HCT116 (cell line): ENCODE measurements around the gene C4BPB.

Experiments used
- JUND ChIP-seq: IDR thresholded peaks from 2 replicates; pipeline ENCODE4 v1.6.1; 2012
- MAX ChIP-seq: IDR thresholded peaks from 2 replicates; pipeline ENCODE4 v1.6.1; 2012
- POLR2A ChIP-seq: IDR thresholded peaks from 2 replicates; pipeline ENCODE4 v1.7.0; 2011; ENCODE audit warnings: borderline replicate concordance; ENCODE audit not compliant: insufficient read depth, insufficient read length; ENCODE audit errors: extremely low read depth
- SIN3A ChIP-seq: IDR thresholded peaks from 2 replicates; pipeline ENCODE4 v1.6.1; 2012; ENCODE audit warnings: low read depth
- ZNF274 ChIP-seq: fragments of 200-500 bp; sonication (Bioruptor generic); IDR thresholded peaks from 2 replicates; pipeline ENCODE4 v1.6.1; 2014; ENCODE audit warnings: mild to moderate bottlenecking, low read depth, low read length, inconsistent platforms
- TF ChIP-seq, protein P1 (sequence below): IDR thresholded peaks from 2 replicates; pipeline ENCODE4 v1.6.1; 2012
- TF ChIP-seq, protein P2 (sequence below), 3 experiments: fragments of 200-600 bp in 1 of 3; sonication (generic) in 1 of 3; IDR thresholded peaks in 2 of 3; conservative IDR thresholded peaks in 1 of 3; 2 replicates each; pipeline ENCODE4 v1.5.1; 2012 to 2017; ENCODE audit warnings: low read depth in 2 of 3, low read length in 2 of 3, antibody characterized with exemption in 1 of 3, borderline replicate concordance in 1 of 3, control low read depth in 1 of 3, mild to moderate bottlenecking in 1 of 3, mixed read lengths in 1 of 3, mixed run types in 1 of 3, moderate library complexity in 1 of 3; ENCODE audit not compliant: insufficient read depth in 1 of 3
- TF ChIP-seq, protein P3 (sequence below): IDR thresholded peaks from 2 replicates; pipeline ENCODE4 v1.6.1; 2012; ENCODE audit warnings: low read depth

DNA sequence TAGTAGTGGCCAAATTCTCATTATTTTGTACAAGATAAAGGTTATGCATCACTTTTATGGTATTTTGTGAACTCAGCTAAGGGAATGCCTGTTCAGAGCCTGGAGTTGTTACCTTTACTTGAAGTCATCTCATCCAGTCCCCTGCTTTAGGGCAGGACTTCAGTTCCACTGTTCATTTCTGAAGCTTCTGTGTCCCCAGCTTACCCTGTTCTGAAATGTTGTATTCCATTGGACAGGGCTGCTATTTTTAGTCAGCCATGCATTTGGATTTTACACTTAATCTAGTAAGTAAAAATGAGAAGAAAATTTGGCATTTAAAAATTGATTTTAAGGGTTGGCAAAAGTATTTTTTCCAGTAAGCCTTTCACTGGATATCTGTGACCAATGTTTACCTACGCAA lies 11.6 kb upstream of the C4BPB start:
- TF ChIP-seq JUND (no peak), ZNF274 (no peak), MAX (no peak), SIN3A (no peak), POLR2A (no peak)
- TF ChIP-seq, protein P1, sequence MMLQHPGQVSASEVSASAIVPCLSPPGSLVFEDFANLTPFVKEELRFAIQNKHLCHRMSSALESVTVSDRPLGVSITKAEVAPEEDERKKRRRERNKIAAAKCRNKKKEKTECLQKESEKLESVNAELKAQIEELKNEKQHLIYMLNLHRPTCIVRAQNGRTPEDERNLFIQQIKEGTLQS = no peak
- TF ChIP-seq, protein P2, sequence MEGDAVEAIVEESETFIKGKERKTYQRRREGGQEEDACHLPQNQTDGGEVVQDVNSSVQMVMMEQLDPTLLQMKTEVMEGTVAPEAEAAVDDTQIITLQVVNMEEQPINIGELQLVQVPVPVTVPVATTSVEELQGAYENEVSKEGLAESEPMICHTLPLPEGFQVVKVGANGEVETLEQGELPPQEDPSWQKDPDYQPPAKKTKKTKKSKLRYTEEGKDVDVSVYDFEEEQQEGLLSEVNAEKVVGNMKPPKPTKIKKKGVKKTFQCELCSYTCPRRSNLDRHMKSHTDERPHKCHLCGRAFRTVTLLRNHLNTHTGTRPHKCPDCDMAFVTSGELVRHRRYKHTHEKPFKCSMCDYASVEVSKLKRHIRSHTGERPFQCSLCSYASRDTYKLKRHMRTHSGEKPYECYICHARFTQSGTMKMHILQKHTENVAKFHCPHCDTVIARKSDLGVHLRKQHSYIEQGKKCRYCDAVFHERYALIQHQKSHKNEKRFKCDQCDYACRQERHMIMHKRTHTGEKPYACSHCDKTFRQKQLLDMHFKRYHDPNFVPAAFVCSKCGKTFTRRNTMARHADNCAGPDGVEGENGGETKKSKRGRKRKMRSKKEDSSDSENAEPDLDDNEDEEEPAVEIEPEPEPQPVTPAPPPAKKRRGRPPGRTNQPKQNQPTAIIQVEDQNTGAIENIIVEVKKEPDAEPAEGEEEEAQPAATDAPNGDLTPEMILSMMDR (IDR thresholded peaks at IDR 0.05 in 2 of 3, conservative IDR thresholded peaks at IDR 0.05 in 1 of 3; ENCODE audit: borderline replicate concordance in 1 of 3, insufficient read depth in 1 of 3, low read depth in 2 of 3, low read length in 2 of 3) = no peak
- TF ChIP-seq, protein P3, sequence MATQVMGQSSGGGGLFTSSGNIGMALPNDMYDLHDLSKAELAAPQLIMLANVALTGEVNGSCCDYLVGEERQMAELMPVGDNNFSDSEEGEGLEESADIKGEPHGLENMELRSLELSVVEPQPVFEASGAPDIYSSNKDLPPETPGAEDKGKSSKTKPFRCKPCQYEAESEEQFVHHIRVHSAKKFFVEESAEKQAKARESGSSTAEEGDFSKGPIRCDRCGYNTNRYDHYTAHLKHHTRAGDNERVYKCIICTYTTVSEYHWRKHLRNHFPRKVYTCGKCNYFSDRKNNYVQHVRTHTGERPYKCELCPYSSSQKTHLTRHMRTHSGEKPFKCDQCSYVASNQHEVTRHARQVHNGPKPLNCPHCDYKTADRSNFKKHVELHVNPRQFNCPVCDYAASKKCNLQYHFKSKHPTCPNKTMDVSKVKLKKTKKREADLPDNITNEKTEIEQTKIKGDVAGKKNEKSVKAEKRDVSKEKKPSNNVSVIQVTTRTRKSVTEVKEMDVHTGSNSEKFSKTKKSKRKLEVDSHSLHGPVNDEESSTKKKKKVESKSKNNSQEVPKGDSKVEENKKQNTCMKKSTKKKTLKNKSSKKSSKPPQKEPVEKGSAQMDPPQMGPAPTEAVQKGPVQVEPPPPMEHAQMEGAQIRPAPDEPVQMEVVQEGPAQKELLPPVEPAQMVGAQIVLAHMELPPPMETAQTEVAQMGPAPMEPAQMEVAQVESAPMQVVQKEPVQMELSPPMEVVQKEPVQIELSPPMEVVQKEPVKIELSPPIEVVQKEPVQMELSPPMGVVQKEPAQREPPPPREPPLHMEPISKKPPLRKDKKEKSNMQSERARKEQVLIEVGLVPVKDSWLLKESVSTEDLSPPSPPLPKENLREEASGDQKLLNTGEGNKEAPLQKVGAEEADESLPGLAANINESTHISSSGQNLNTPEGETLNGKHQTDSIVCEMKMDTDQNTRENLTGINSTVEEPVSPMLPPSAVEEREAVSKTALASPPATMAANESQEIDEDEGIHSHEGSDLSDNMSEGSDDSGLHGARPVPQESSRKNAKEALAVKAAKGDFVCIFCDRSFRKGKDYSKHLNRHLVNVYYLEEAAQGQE = no peak
